Activated gamma-delta T cell (primary cell): ENCODE results near the gene LCP1.

Experiments used
- DNase-seq: peaks from one replicate; lab custom pipeline; 2025; lab: John Stamatoyannopoulos, UW

LCP1 gene

DNA sequence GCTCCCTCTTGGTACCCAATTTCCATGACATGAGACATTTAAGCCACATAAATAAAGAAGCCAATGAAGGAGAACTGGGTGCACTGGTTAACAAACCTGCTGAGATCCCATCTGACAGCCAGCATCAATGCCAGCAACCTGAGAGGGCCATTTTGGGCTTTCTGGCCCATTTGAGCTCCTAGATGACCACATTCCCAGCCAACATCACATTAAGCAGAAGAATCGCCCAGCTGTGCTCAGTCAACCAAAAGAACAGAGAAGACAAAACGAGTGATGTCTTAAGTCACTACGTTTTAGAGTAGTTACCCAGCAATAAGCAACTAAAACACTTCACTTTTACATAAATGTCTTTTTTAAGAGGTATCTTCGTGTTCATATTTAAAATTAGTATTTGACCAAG, 21.9 kb downstream of the LCP1 start:
- DNase-seq = no peak

DNA sequence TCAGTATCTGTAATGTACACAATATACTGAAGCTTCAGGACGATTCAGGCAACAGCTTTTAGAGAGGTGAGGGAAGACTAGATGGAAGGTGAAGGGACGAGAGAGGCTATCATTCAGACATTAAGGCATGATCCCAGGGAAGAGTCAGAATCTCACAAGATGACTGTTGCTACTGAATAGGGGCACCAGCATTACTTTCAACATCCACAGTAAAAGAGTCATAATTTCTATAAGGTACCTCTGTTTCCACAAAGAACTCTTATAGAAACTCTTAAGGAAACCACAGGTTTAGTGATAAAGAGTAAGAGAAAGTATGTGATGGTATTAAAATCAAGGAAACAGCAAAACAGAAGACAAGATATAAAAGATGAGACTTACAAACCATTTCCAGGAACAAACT, 23.0 kb downstream of the LCP1 start:
- no peak for DNase-seq

GRCh38 chr13:46158222-46158621, 23.8 kb downstream of the LCP1 start:
- no peak for DNase-seq

DNA sequence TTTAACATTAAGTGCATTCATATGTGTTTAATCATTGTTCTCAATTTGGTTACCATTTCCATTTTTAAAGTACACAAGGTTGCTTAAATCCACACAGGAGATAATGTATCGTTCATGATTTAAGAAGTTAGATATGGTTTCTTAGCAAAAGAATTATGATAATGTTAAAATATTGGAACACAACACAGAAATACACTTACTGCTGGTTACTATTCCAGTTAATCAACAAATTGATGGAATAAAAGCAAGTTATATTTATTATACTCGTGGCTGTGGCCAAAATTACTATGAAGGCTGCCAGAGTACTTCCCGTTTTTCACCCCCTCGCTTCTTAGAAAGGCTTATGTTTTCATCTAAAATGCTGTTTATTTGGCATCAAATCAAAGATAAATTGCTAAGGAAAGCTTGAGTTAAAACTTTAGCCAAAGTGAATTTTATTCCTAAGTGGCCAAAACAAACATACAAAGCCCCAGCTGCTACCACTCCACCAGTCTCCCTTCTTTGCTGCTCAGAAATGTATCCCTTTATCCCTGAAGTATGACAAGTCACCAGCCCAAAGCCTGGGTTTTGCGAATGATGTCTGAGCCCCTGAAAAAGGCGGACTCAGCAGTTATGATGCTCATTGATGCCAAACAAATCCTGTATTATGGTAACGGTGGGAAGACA, 27.7 kb downstream of the LCP1 start:
- DNase-seq = no peak

- DNase-seq = no peak
Measured at GRCh38 chr13:46152627-46153328, 29.2 kb downstream of the LCP1 start.

- no peak for DNase-seq
Measured at GRCh38 chr13:46150134-46150693, 31.8 kb downstream of the LCP1 start.

DNA sequence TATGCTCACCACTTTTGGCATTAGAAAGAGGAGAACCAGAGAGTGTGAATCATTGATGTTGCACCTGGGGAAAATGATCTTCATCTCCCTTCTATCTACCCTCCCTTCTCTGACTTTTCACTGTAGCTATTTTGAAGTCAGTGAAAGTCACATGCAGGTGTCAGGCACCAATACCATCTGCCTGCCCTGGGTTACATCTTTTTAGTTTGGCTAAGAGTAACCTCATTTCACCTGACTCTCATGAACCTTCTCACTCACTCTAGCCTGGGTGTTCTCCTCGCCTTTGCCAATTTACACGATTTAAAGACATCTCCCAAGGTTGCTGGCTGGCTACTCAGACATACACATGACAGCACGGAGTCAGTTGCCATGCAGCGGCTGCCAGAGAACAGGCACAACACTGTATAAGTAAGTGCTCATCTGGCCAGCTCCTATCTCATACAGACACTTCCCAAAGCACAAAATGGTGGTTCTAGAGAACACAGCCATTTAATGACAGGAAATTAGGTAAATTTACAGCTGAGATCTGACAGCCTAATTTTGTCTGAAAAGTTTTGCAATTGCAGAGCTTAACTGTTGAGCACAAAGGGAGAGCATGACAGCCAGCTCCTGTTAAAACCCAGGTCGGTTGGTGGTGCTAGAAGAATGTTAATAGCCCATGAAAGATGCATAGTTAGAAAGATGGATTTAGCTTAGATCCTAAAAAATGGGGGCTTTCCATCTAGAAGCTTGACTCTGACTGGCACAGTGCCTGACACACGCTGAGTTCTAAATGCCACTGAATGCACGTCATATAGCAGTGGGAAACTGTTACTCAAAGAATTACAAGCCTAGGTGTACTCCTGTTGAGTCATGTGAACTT, 32.5 kb downstream of the LCP1 start:
- no peak for DNase-seq

GRCh38 chr13:46146898-46147297, 35.1 kb downstream of the LCP1 start:
- no peak for DNase-seq

- DNase-seq = no peak
Measured at GRCh38 chr13:46145950-46146349, 36.0 kb downstream of the LCP1 start.

DNA sequence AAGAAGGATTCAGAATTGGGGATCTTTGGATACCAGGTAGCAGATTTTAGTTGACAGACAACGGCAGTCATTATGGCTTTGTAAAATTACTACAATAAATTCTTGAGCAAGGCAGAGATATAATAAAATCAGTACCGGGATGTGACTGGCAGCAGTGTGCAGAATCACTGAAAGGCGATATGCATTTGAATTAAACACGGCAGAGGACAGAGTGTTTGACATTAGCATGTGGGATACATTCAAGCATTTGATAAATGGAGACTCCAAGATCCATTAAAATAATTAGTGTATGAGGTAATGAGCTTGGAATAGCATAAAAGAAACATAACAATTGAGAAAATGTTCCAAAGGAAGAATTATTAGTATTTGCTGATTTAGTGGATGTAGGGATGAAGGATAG, 36.8 kb downstream of the LCP1 start:
- no peak for DNase-seq

GRCh38 chr13:46143184-46143701, 38.7 kb downstream of the LCP1 start:
- DNase-seq = no peak

DNA sequence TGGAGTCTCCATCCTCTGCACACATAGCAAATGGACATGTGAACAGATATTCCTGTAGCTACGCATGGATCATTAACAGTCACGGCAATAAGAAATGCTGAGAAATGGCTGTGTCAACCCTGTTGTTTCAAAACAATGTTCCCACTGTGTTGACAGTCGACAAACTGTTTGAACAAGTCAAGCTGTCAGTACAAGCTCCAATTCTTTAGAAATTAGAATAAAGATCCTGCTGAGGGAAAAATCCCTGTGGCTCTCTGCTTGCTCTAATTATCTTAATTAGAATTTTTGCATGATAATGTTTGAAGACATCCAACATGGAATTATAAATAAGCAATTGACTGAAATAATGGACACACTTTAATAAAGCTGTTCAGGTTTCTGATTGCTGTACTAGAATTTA, 39.2 kb downstream of the LCP1 start:
- no peak for DNase-seq

DNA sequence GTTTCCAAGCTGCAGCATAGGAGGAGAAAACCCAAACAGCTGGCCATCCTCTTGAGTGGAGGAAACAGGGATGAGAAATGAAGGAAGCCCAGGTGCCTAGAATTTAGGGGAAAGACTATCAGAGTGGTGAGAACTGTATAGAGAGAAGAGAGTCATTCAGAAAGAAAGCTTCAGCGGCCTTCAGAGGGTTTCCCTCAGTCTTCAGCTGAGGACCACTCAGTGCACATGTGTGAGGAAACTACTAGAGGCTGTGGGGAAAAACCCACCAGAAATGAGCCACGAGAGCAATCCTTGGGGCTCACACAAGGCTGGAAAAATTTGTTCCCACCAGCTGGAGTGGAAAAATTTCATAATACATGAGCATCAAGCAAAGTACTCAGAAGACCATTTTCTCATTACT, 41.9 kb downstream of the LCP1 start:
- no peak for DNase-seq

DNA sequence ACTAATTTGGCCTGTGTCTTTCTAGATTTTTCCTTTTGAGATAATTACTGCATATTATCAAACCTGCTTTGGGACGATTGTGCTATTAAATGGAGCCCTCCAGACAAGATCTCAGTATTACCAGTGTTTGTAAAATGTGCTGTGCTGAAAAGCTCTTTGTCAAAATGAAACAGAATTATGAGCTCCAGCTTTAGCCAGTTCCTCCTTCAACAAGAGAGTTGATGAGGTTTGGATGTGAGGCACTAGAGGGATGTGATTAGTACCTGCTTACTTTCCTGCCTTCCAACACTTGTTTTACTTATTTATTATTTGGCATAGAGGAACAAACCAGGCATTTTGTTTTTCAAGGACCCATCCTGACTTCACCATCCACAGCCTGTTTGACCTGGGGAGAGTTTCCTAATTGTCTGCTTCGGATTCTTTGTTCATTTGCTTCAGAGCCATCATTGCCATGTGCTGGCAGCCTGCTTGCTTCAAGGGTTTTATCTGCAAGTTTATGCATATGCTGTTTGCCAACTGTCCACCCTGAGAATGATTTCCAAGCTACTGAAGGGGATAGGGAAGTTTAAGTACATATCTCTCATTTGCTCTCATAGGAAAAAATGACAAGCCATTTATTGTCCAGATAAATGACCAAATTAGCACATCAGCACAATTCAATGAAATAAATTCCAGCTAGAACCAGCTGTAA, 44.2 kb downstream of the LCP1 start:
- DNase-seq = no peak

DNA sequence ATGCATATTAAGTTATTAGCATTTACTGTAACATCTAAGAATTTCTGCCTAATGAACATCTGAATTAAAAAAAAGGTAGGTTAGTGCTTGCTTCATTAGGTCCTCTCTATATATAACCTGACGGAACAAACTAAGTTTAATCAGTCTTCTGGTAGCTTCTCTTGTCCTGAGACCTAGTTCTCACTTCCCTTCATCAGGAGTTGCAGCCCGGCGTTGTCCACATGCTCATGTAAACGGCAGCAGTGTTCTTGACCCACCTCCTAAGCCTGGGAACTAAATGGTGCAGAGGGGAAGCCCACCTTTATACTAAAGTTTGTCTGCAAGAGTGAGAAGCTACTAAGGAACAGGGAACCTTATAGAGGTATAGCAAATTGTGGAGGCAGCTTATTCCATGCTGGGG, 45.3 kb downstream of the LCP1 start:
- DNase-seq = no peak

DNA sequence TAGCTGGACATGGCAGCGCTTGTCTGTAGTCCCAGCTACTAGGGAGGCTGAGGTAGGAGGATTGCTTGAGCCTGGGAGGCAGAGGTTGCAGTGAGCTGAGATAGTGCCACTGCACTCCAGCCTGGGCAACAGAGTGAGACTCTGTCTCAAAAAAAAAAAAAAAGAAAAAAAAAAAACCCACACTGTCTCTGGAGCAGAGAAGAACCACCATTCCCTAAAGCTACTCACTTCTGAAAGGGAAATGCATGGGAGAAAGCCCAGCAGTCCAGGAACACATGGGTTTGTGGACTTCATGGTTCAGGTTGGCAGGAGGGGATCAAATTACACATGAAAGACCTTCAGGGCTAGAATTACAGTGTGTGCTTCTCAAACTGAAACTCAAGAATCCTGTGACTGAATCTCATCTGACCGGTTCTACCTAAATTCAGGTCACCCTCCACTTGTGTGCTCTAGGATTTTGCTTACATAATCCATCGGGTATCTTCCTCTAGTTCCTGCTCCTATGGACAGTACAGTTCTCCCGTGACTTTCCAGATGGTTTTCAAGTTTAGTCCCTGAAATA, 46.9 kb downstream of the LCP1 start:
- no peak for DNase-seq

- no peak for DNase-seq
Measured at GRCh38 chr13:46134494-46134893, 47.5 kb downstream of the LCP1 start.

DNA sequence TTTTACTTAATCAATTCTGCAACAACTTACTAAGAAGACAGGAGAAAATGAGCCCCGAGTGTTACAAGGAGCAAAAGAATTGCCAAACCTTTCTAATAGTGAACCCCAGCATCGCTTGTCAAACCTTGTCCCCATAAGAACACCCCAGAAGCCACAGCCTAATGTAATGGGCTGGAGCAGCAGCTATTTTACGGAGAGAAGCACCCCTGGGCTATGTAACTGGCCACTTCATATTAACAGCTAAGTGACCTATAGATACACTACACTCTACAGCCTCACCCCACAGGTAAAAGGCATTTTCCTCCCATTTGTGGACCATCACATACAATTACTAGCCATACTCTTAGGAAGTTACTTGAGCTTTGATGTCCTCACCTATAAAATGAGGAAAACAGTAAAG, 49.9 kb downstream of the LCP1 start:
- DNase-seq = no peak

DNA sequence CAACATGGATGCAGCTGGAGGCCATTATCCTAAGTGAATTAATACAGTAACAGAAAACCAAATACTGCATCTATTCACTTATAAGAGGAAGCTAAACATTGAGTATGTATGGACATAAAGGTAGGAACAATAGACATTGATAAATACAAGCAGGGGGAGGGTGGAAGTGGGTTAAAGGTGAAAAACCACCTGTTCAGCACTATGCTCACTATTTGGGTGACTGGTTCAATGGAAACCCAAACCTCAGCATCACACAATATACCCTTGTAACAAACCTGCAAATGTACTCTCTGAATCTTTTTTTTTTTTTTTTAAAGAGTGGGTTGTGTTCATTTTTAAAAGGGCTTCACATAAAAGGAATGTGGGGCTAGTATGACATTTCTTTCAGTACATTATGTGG, 50.3 kb downstream of the LCP1 start:
- DNase-seq = no peak

DNA sequence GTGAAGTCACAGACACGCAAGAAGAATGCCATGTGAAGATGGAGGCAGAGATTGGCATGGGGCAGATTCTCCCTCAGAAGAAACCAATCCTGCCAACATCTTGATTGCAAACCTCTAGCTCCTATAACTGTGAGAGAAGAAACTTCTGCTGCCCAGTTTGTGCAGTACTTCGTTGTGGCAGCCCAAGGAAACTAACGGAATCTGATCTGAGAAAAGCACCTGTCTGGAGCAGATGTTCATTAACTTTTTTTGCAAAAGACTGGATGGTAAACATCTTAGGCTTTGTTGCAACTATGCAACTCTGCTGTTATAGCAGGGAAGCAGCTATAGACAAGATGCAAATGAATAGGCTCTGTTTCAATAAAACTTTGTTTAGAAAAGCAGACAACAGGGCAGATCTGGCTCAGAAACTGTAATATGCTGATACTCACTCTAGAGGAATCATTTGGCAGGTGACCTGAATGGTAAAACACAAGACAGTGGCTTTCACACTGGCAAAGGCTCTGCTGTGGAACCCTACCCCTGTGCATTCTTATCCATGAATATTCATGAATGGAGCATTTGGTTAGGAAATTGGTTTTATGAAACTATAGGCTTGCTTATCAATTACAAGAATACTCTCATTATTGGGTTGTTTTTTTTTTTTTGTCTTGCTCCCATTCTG, 51.9 kb downstream of the LCP1 start:
- DNase-seq = no peak

- no peak for DNase-seq
Measured at GRCh38 chr13:46129124-46129523, 52.9 kb downstream of the LCP1 start.
